BE2C (cell line): Measurements from ENCODE around the gene SCAF1.

ENCODE experiments used
- DNase-seq: peaks from one replicate; pipeline ENCODE4 v3.0.0-alpha.2; 2020
- H3K27me3 ChIP-seq: fragments of 250-450 bp; sonication (Bioruptor Pico); 2 replicates; pipeline ENCODE4 v1.5.1; 2020; ENCODE audit warnings: mild to moderate bottlenecking
- H3K36me3 ChIP-seq: fragments of 250-450 bp; sonication (Bioruptor Pico); 2 replicates; pipeline ENCODE4 v1.5.1; 2020; ENCODE audit warnings: mild to moderate bottlenecking
- H3K4me1 ChIP-seq: fragments of 250-450 bp; sonication (Bioruptor Pico); 2 replicates; pipeline ENCODE4 v1.5.1; 2020
- H3K4me3 ChIP-seq: 2 replicates; pipeline ENCODE4 v1.5.1; 2011; ENCODE audit warnings: low read depth, low read length
- H3K9me3 ChIP-seq: fragments of 250-450 bp; sonication (Bioruptor Pico); 2 replicates; pipeline ENCODE4 v1.5.1; 2020
- CTCF ChIP-seq: IDR thresholded peaks from 2 replicates; pipeline ENCODE4 v1.5.1; 2012; ENCODE audit warnings: mild to moderate bottlenecking, low read depth, low read length

Gene SCAF1

DNA sequence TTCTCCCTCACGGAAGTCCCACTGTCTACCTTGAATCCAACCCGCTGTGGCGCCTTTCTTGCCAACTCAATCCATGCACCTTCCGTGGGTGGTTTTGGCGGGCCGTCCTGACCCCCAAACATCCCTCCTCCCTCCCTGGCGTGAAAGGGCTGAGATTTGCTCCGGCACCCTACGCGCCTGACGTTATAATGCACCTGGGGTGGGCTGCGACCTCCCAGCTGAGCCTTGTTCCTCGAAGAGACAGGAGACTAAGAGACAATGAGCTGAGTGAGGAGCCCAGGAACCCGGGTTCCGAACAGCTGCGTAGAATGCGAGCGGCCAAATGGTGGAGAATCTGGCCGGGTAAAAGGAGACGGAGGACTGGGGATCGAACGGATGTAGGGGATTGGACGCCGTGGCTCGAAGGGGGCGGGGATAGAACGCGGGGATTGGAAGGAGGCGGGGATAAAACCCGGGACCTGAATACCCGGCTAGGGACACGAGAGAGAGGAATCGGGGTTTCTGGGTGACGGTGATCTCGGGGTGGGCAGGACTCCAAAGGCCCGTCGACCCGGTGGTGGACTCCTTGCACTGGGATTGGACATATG is 48.7 kb downstream of the SCAF1 start, which contains the start of gene CPT1C:
Gene CPT1C (plus strand): TSS at position 461 of the 587 bp plus-strand sequence. CDS start 1,137 bp downstream, outside the sequence.
- peaks cover 11% of the 10 kb centered on the region; the same call in 1 of the 2 replicates for H3K27me3 ChIP-seq
- DNase-seq, result peak; percentile 88

GRCh38 chr19:49691243-49692146 is 49.5 kb downstream of the SCAF1 start:
- DNase-seq, result peak; percentile 79
- peaks cover 11% of the 10 kb centered on the region; the same call in 1 of the 2 replicates for H3K27me3 ChIP-seq
- TF ChIP-seq CTCF, result no peak
- no peaks in the 10 kb centered on the region for H3K9me3 ChIP-seq
- H3K4me1 ChIP-seq, result peaks cover 5% of the 10 kb centered on the region; the same call in 1 of the 2 replicates
- H3K36me3 ChIP-seq, result 0 out of 2 replicates have a peak, but pooled peaks cover 4% of the 10 kb centered on the region
- H3K4me3 ChIP-seq, result peak overlapping the region; percentile 66

More for the DNA sequence above, 48.7 kb downstream of the SCAF1 start, which contains the start of gene CPT1C:
- H3K36me3 ChIP-seq, result peaks cover 10% of the 10 kb centered on the region
- peak within 1 kb of the TSS; percentile 66 for H3K4me3 ChIP-seq
- H3K4me1 ChIP-seq, result peaks cover 5% of the 10 kb centered on the region; the same call in 1 of the 2 replicates
- TF ChIP-seq CTCF, result no peak
- H3K9me3 ChIP-seq, result no peaks in the 10 kb centered on the region

DNA sequence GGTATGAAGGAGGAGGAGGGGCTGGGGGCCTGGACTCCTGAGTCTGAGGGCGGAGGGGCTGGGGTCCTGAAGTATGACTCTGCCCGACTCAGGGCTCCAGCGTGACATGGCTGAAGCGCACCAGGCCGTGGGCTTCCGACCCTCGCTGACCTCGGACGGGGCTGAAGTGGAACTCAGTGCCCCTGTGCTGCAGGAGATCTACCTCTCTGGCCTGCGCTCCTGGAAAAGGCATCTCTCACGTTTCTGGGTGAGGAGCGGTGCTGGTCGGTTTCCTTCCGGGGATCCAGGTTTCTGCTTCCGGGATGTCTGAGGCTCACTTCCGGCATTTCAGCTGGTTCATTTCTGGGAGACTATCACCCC is 50.1 kb downstream of the SCAF1 start:
- no peaks in the 10 kb centered on the region for H3K9me3 ChIP-seq
- peaks cover 11% of the 10 kb centered on the region; the same call in 1 of the 2 replicates for H3K27me3 ChIP-seq
- DNase-seq, result no peak
- no peak for TF ChIP-seq CTCF
- peaks cover 5% of the 10 kb centered on the region; the same call in 1 of the 2 replicates for H3K4me1 ChIP-seq
- H3K4me3 ChIP-seq, result no peak overlapping the region
- 0 out of 2 replicates have a peak, but pooled peaks cover 4% of the 10 kb centered on the region for H3K36me3 ChIP-seq

- Histone ChIP-seq H3K4me3 (no peak overlapping the region), H3K27me3 (peaks cover 4% of the 10 kb centered on the region; the same call in 1 of the 2 replicates), H3K36me3 (no peaks in the 10 kb centered on the region), H3K4me1 (peaks cover 5% of the 10 kb centered on the region; the same call in 1 of the 2 replicates), H3K9me3 (no peaks in the 10 kb centered on the region)
- TF ChIP-seq CTCF, result no peak
- DNase-seq, result no peak
Observed at GRCh38 chr19:49696115-49696514, 54.1 kb downstream of the SCAF1 start.

- H3K36me3 ChIP-seq, result no peaks in the 10 kb centered on the region
- DNase-seq, result no peak
- no peak for TF ChIP-seq CTCF
Observed at GRCh38 chr19:49696865-49697264, 54.9 kb downstream of the SCAF1 start.

More at GRCh38 chr19:49696865-49697264, 54.9 kb downstream of the SCAF1 start:
- Histone ChIP-seq H3K4me1 (no peaks in the 10 kb centered on the region), H3K27me3 (no peaks in the 10 kb centered on the region), H3K4me3 (no peak overlapping the region), H3K9me3 (no peaks in the 10 kb centered on the region)
